Muscle of back (tissue), 11 donors: ENCODE results near the gene NR2F2. TPM values are rescaled to one million over a fixed set of nuclear protein-coding genes. Genes with fewer than 3 reads are reported as not detected.

Source experiments
- DNase-seq, 3 donors: peaks; one replicate each; pipeline versions ENCODE4 v3.0.0 to v3.0.0-alpha.2; 2013
- polyA plus RNA-seq, 10 donors: library from polyadenylated mRNA; unstranded; fragments of 120-200 nt; gene quantifications; one replicate each; pipeline ENCODE4 v1.2.1, GENCODE V29; 2013; ENCODE audit not compliant: insufficient read length in 10 of 10

Gene NR2F2
- polyA plus RNA-seq, 10 donors = 38.6 to 57.1 (median 51.9) TPM

DNA sequence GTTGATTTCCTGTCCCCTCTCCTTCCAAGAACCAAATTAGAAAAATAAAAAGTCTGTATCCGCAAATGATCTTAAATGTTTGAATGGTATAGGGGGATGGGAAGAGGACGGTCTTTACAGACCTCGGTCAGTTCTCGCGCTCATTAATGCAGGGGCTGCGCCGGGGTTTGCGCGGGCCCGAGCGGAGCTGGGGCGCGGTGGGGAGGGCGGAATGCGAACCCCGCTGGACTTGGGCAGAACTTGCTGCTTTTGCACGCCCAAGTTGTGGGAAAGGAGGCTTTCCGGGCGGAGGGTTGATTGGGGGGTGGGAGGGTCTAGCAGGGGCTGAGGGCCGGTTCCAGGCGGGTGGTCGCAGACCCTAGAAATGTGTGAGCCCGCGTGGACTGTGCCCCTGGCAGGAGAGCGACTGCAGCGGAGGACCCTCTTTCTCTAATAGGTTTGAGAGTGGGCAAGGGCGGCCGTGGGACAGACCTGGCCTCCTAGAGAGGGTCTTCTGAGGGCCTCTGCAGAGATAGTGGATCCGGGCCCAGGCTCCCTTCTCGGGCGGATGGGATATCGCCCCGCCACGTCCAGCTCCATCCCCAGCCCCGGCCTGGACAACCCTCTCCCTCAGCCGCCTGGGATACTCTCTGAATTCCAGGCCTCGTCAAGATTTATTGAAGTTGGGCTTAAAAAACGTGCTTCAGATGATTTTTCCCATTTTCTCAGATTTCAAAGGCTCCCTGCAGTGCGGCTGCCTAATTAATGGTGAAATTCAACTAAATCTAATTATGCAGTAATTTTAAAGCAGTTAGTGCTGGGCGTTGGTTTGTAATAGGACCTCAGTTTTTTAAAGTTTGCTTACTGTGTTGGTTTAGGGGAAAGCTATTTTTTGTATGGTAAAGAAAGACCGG, 11.3 kb downstream of the NR2F2 start:
- DNase-seq = peak in 1 of 3 donors; percentile 71

DNA sequence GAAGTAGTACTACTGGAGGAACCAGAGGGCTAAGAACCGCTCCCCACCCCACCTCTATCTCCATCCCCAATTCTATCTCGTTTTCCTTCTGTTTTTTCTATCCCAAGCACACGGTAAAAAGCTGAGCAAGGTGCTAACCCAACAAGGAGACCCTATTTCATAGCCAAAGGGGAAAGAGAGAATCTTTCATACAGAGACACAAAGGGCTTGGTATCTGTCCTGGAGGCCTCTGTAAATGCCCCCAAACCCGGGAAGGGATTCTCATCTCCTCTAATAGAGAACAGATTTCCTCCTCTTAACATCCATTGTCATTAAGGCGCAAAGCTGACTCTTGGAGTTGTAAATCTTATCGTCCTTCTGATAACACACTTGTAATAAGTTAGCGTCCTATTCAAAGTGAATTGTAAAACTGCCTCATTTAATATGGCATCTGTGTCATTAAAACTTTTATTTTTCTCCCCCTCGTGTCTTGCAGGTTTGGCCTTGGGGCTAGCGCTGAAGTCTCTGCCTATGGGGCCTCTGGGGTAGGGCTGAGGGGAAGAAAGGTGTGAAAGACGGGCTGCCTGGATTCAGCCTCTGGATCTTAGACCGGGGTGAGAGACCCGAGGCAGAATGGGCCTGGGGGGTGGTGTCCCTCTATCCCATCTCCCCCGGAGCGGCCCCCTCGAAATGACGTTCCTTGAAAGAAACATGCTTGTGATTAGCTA, 12.1 kb downstream of the NR2F2 start:
- DNase-seq = no peak

DNA sequence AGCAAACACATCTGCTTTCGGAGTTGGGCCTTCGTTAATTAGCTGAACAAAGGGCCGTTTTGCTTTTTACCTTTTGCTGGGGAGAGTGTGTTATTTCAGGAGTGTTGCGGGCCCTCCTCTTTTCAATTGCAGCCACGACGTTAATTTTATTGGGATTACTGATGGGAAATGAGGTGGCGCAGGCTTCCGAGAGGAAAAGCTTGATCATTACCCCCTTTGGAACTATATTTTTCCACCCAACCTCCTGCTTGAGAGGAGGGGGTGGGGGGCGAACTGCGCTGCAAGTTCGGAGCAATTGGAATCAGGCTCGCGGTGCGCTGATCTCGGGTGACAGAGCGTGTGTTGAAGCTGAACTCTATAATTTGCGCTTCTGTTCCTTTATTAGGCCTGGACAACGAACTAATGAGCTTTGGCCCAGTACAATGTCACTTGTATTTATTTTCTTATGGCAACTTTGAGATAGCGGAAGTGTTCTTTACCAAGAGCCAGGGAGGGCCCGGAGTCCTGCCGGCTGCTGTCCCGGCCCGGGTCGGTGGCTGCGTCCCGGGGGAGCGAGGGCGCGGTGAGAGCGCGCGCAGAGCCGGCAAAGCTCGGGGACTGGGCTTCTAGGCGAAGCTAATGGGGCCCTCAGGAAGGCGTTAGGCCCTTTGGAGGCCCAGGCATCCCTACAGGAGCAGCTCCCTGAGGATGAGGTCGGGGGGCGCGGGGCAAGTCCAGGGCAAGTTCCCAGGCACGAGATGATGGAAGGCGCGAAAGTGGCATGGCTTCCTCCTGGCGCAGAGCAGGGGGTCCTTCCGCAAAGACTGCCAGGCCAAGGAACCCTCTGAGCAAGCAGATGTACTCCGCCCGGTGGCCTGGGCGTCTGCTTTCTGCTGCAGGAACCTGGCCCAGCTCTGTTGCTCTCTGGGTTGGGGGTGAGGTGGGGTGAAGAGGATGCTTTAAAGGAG, 12.9 kb downstream of the NR2F2 start:
- DNase-seq = no peak

DNA sequence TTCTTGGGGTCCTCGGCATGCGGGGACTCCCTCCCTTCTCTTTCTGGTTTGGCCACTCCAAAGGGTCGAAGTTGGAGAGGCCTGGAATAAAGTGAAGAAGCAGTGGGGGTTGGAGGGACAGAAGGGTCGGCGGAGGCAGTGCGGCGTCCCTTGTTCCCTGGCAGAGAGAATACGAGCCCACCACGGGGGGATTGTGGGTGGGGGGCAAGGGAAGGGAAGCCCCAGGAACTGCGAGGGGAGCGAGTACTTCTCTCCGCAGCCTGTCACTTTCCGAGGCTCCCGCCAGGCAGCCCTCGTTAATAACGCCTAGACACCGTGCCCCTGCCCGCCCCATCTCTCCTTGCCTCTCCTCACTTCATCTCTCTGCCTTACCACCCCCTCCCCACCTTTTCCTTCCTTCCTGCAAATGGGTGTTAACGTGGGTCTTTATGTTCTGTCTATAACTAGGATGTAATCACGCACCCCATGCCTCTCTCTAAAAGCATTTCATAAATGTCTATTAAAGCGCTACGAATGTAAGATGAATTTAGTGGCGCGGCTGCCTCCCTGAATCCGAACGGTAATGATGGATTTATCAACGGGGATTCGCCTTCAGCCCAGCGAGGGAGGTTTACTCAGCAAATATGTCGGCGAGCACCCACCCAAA, 13.7 kb downstream of the NR2F2 start:
- no peak for DNase-seq

DNA sequence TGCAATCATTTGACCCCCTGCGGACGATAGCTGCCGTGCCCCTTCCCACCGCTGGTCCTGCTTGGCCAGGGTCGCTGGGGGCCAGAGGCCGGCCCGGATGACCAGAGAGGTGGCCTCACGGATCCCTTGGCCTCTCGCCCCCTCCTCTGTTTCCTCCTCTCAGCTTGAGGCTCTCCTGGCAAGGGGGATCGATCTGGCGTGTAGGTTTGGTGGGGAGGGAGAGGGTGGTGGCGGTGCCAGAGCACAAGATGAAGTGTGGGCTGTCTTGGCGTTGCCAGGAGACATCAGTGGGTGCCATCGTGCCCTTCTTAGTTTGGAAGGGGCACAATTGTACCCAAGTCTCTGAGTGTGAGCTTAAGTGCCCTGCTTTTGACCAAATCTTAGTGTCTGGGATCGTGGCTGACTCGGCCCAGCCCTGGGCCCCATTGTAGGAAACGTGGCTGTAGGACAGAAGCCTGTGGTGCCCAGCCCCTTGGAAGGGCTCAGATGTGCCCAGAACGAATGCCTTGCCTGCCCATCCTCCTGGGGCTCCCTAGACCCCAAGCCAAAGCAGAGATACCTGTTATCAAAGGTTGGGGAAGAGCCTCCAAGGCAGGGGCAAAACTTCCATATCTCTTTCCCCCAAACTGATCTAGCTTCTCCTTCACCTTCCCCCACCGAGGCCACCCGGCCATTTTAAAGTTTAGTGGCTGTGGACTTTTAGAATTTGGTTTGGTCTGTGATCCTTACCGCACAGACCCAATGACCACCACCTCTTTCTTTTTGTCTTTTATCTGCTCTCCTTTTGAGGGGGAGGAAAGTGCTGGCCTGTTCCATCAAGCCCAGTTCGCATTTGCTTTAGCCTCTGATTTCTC, 14.4 kb downstream of the NR2F2 start:
- DNase-seq = no peak

DNA sequence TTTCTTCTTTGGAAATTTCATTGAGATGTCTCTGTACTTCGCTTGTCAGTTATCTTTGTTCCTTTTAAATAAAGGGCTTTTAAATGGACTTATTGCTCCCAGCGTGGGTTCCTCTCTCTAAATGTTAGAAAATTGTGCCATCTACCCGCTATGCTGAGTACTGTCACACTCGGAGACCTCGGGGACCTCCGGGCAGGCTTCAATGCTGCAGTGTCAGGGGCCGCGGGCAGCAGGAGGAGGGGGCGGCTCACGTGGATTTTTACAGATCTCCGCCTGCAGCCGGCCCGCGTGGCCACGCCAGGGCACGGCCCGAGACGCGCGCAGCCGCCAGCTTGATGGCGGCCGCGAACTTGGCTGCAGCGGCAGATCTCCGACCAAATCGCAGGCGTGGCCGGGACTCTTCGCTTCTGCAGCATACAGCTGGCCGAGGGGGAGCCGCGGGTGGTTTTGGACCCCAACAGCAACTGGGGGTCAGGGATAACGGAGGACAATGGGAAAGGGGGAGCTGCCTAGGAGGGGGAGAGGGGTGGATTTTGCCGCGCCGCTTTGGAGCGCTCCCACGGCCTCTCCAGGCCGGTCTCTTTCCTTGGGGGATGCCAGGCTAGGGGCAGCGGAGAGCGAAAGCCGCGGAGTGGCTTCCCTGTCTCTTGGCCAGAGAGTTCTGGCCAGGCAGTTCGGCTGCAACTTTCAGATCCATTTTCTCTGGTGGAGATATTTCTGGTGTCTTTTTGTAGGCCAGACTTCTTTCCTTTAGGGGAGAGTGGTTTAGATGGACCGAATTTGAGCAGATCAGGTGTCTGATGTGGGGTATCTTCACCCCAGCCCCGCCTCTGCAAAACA, 15.3 kb downstream of the NR2F2 start:
- DNase-seq = peak; percentile 79 to 94 (median 79)

DNA sequence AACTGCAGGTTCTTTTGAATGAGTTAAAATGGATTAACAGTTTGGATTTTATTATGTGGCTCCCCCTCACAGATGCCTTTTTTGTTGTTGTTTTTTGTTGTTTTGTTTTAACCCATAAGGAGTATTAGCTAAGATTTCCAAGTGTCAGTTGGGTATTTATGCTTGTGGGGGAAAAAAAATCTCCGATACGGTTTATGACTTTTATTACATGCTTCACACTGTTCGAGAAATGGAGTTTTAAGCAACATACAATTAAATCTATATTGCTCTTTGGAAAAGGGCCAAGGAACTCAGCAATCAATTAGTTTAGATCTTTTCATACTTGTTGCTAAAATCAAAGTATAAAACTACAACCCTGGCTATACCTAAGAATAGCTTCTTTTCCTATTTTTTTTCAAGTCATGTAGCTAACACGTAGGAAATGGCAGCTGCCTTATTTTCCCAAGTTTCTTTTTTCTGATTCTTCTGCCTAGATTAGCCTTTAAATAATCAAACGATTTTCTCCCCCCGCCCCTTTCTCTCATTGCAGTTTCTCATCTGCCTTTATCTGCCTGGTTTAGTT, 16.0 kb downstream of the NR2F2 start:
- DNase-seq = no peak

DNA sequence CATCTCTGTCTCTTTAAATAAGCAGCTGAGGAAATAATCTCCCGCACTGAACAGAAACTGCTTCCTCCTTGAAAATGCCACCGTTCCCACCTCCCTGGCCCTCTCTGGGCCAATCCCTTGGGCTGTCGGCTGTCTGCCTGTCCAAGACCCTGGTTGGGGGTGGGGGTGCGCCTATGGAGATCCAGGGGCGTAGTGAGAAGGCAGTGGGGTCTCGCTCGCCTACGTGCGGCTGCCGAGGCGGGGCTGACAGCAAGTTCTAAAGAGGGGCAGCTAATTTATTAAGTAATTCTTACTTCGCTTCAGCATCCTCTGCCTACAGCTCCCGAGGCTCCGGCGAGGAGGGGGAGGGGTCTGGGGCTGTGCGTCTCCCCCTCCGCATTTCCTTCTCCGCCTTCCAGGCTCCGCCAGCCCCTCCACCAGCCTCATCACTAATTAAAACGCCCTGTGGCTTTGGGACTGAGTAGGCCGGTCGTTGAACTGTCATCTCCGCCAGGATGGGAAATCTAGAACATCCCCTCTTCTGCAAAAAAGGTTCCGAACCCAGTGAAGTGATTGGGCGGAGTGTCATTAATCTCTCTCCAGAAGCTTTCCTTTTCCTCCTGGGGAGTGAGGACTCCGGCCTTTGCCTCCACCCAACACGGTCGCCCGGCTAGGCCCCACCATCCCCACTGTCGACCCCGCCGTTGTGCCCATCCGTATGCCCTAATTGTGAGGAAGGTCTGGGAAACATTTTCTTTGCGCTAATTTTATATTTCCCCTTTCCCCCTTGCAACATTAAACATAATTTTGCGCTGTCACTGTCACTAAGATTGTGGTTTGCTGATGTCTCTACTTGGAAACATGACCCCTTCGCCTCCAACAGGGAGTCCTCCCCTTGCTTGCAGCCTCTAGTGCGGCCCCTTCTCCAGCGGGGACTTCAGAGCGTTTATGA, 16.9 kb downstream of the NR2F2 start:
- DNase-seq = no peak

DNA sequence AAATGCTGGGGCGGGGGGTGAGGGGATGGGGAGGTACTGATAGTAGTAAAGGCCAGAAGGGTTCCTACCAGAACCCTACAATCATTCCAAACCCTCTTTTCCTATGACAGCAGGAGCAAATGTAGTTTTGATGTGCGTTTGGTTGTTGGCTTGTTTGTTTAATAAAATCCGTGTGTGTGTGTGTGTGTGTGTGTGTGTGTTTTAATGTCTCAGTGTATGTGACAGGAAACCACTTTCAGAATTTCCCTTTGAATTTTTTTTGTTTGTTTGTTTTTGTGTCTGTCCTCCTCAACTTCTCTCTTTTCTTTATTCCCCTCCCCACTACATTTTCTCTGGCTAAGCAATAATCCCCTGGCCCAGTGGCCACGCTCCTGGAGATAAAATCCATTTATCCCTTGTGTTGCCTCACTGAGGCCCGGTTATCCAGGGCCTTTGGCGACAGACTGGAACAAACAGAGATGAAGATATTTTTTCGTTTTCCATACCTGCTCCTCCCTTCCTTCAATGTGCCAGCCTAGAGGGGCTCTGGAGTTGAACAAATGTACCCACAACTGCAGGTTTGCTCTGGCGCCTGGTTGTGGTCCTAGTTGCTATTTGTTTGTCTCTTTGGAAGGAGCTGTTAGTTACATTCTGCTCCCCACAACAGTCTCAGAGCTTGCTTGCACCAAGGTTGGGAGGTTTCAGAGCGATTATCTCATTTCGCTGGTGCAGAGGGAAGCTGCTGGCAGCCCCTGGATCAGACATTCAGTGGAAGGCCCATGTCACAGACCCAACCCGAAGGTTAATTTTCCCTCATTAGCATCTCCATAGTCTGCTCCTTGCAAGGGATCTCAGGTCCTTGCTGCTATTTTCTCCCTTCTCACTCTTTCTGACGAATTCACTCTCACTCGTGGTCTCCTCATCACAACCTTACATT, 17.9 kb downstream of the NR2F2 start:
- DNase-seq = no peak

DNA sequence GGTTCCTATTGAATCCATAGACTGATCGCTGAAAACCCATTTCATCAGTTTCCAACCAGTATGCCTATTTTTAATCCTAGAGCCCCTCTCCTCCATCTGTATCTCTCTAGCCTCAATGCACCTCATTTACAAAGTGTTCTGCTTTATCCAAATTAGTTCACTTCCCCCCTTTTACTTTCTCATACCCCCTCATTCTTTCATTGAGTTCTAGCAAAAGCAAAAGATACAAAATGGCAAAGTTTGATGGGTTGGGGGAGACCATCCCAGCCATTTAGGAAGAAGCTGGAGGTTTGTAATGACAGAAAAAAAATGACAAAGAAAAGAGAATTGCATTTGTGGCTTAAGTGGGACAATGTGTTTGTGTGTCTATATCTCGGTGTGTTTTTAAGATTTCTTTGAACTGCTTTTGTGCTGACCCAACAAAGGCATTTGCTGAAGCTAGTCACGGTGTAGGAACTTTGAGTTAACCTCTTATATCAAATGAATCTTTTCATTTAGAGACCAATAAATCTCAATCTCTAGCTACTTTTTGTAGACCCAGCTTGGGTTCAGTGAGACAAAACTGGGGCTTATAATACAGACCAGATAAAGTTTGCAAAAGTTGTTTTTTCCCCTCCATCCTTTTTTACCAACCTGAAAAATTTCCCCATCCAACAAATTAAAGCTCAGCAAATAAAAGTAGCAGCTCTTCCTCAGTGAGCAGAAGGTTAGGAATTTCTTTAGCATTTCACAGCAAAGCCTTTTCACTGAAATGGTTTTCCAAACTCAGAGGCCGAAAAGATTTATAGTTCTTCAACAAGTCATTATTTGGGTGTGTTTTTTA, 18.7 kb downstream of the NR2F2 start:
- no peak for DNase-seq

DNA sequence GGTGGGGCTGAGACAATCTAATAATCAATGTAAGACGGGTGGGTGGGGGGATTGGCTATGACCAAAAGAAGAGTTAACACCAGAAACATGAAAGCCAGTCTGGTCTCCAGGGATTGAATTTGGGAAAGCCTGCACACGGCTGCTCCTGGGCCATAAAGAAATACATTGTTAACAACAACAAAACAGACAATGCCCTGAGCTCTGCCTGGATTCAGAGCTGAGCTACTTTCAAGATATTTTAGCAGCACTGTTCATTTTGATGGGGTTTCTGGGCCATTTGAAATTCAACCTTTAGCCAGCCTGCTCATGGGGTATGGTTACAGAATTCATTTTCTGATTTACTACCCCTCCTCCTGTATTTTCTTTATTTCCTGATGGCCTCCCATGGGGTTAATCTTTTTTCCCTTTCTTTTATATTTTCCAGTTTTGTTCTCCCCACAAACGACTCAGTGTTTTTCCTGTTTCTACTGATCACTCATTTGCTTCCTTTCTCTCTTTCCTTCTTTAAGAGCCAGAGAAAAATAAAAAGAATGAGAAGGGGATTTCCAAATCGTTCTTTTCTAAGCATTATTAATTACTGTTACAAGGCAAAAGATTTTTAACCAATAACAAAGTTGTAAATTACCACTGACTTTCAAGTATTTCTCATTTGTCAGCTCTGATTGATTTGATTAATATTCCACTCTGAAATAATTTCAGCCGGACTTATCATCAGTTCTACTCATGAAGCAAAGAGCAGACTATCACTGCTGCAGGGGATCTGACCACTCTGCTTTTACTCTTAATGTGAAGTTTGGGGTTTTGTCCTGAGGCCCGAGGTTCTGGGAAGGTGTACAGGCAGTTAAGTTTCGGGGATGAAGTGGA, 19.6 kb downstream of the NR2F2 start:
- peak in 1 of 3 donors; percentile 37 for DNase-seq

DNA sequence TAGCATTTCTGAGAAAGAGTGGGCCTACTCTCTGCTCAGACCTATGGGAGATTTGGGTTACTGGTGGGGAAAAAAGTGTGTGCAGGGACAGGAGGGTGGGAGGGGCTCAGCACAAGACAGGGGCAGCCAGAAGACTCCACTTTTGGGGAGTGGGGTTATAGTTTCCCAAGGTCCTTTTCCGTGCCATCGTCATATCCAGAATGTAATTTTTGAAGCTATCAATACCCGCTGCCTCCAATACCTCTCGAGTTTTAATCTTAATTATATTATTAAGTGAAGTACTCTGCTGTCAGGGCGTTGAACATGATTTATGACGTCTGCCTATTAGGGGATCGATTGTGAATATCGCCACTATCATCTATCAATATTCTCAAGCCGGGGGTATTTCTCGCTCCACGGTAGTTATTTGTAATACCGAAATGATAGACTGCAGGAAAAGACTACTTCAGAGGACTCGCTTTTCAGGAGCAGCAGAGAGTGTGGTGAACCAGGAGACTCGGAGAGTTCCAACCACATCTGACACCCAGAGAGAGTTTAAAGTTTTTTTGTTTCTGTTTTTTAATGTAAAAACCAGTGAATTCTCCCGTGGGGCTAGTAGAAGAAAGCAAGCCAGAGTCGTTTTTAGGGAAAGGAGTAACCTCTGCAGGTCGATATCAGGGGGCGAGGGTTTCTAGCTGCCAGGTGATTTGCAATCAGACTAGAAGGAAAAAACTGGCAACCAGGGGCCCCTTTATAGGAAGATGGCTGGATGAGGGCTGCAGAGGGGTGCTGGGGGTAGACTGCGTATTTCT, 20.6 kb downstream of the NR2F2 start:
- peak in 1 of 3 donors; percentile 10 for DNase-seq

DNA sequence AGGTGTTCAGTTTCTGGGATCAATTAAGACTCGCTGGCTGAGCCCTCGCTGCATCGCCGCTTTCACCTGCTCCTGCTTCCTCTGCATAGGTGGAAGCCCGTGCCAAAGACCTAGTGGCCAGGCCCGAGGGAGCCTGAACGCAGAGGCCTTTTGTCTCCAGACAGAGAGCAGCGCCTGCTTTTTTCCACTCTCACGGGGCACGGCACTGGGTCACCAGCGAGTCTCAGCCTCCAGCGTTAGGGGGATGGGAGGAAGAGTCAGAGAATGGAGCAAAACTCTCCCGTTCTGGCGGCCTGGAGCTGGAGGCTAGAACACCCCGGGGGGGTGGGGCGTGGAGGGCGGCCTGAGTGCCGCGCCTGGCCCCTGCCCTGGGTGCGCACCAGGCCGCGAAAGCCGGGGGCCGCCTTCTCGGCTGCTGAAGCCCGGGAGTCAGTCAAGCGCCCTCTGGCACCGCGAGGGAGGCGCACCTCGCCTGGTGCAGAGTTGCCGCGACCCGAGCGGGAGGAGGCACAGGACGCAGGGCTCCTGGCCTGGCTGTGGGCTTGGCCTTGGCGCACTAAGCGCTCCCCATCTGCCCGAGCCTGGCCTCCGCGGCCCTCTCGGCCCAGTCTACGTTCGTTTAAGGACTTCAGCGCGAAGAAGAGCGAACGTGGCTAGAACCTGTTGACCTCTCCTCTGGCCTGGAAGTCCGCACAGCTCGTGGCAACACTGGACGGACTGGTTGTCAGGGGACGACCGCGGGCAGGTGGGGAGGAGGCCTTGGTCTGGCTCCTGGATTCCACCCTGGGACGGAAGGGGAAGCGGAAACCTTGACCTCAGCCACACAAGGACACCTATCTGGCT, 21.5 kb downstream of the NR2F2 start:
- DNase-seq = peak in 1 of 3 donors; percentile 17
